Measurements from ENCODE around the gene POLN.

DNA sequence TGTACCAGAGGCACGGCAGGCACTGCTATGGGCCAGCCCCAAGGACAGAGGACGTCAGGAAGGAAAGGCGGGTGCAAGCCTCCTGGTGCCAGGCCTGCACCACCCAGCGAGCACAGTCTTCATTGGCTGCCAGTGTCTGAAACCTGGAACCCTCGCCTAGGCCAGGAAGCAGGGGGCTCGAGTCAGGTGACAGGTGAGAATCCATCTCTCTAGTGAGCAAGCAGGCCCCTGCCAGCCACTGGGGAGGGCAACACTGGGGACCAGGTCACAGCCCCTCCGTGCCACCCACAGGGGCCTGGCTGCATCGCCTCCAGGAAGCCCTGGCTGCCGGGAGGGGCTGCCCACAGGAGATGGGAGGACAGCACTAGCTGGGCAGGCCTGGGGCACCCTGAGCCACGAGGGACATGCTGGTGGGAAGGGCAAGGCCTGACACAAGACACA is 6.9 kb upstream of the POLN start:
- TF ChIP-seq, protein P1, sequence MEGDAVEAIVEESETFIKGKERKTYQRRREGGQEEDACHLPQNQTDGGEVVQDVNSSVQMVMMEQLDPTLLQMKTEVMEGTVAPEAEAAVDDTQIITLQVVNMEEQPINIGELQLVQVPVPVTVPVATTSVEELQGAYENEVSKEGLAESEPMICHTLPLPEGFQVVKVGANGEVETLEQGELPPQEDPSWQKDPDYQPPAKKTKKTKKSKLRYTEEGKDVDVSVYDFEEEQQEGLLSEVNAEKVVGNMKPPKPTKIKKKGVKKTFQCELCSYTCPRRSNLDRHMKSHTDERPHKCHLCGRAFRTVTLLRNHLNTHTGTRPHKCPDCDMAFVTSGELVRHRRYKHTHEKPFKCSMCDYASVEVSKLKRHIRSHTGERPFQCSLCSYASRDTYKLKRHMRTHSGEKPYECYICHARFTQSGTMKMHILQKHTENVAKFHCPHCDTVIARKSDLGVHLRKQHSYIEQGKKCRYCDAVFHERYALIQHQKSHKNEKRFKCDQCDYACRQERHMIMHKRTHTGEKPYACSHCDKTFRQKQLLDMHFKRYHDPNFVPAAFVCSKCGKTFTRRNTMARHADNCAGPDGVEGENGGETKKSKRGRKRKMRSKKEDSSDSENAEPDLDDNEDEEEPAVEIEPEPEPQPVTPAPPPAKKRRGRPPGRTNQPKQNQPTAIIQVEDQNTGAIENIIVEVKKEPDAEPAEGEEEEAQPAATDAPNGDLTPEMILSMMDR (conservative IDR thresholded peaks at IDR 0.05; ENCODE audit: low read length) = no peak
- no peak for TF ChIP-seq EZH2phosphoT487 (IDR thresholded peaks at IDR 0.05; ENCODE audit: borderline replicate concordance, low read depth, low read length)

All from OCI-LY7 (cell line).